ENCODE measurements around the gene FAM234A. TPM values are rescaled to one million over a fixed set of nuclear protein-coding genes. Genes with fewer than 3 reads are reported as not detected.

FAM234A gene
- total RNA-seq, 1 donor from 2014 or later, result 171 TPM

DNA sequence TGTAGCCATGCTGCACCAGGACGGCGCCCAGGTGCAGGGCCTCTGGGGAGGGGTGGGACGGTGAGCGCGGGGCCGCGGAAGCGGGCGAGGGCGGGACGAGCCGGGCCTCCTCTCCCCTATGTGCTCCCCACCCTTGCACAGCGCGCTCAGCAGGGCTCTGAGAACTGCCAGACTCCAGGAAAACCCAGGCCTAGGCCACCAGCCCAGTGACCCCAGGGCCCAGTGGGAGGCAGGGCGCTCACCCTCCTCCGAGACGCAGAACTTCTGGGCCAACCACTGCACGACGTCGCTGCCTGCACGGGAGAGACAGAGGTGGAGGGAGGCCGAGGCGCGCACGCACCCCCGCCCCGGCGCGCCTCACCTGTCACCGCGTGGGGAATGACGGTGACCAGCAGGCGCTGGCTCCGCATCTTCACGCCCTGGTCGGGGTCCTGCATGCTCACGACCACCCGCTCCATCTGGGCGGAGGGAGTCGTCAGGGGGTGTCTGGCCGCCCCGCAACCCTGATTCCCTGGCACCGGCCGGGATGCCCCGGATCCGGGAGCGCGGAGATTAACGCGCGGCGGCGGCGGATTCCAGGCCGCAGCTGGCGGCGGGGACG is 40.5 kb downstream of the FAM234A start:
- H3K4me3 Mint-ChIP-seq (ENCODE audit: unreplicated experiment), result peak overlapping the region; percentile 53
- H3K27me3 Mint-ChIP-seq (ENCODE audit: unreplicated experiment), result no peaks in the 10 kb centered on the region
- H3K9me3 Mint-ChIP-seq (ENCODE audit: unreplicated experiment), result no peaks in the 10 kb centered on the region
- H3K4me1 Mint-ChIP-seq (ENCODE audit: unreplicated experiment), result no peaks in the 10 kb centered on the region
- TF ChIP-seq, protein P1, sequence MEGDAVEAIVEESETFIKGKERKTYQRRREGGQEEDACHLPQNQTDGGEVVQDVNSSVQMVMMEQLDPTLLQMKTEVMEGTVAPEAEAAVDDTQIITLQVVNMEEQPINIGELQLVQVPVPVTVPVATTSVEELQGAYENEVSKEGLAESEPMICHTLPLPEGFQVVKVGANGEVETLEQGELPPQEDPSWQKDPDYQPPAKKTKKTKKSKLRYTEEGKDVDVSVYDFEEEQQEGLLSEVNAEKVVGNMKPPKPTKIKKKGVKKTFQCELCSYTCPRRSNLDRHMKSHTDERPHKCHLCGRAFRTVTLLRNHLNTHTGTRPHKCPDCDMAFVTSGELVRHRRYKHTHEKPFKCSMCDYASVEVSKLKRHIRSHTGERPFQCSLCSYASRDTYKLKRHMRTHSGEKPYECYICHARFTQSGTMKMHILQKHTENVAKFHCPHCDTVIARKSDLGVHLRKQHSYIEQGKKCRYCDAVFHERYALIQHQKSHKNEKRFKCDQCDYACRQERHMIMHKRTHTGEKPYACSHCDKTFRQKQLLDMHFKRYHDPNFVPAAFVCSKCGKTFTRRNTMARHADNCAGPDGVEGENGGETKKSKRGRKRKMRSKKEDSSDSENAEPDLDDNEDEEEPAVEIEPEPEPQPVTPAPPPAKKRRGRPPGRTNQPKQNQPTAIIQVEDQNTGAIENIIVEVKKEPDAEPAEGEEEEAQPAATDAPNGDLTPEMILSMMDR (IDR thresholded peaks at IDR 0.05), result no peak
- DNase-seq (ENCODE audit: extremely low spot score, unreplicated experiment), result no peak
- H3K27ac Mint-ChIP-seq (ENCODE audit: unreplicated experiment), result no peak overlapping the region
- no peaks in the 10 kb centered on the region for H3K36me3 Mint-ChIP-seq (ENCODE audit: unreplicated experiment)

DNA sequence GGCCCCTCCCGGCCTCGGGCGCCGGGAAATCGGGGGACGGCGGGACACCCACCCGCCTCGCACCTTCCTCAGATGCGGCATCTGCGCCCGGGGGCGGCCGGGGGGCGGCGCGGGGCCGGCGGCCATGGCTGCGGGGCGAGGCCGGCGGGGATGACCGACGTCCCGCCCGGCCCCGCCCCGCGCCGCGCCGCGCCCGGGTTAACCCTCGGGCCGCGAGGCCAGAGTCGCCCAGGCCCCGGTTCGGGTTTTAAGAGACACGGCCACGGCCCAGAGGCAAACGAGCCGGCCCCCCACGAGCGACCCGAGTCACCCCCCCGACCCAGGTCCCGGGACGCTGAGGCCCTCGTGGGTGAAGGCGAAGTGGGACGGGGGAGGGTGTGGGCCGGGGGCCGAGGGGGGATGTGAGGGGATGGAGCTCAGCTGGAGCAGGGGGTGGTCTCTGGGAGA is 41.2 kb downstream of the FAM234A start, which contains the start of gene RGS11:
TSS of gene RGS11 (minus strand) at position 159 of the 447 bp plus-strand sequence. CDS start at position 126, 33 bp downstream.
- no peaks in the 10 kb centered on the region for H3K4me1 Mint-ChIP-seq (ENCODE audit: unreplicated experiment)
- H3K9me3 Mint-ChIP-seq (ENCODE audit: unreplicated experiment), result no peaks in the 10 kb centered on the region
- peak within 1 kb of the TSS; percentile 72 for H3K4me3 Mint-ChIP-seq (ENCODE audit: unreplicated experiment)
- DNase-seq (ENCODE audit: extremely low spot score, unreplicated experiment), result no peak
- TF ChIP-seq, protein P1 (IDR thresholded peaks at IDR 0.05), result no peak
- peak within 1 kb of the TSS; percentile 13 for H3K27ac Mint-ChIP-seq (ENCODE audit: unreplicated experiment)
- no peaks in the 10 kb centered on the region for H3K27me3 Mint-ChIP-seq (ENCODE audit: unreplicated experiment)
- H3K36me3 Mint-ChIP-seq (ENCODE audit: unreplicated experiment), result no peaks in the 10 kb centered on the region

DNA sequence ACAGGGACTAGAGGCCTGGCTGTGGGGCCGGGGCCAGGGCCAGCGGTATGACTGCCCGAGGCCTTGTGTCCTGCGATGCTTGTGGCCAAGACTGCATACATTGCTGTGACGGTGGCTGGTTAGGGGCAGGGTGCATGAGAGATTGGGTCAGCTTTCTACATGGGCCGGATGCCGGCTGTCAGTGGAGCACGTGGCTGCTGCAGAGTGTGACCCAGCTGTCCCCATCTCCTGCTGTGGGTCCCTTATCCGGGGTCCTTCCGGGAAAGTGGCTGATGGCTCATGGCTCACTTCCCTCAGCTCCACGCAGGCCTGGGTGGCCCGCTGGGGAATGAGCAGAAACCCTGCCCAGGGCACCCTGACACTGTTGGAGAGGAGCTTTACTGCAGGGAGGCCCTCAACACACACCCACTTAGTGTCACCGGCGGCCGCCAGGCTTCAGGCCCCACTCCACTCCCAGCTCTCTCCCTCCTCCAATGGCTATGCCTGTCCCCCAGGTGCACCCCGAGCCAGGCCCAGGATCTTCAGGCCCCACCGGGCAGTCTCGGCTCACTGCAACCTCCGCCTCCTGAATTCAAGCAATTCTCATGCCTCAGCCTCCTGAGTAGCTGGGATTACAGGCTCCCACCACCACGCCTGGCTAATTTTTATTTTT is 41.9 kb downstream of the FAM234A start:
- Mint-ChIP-seq H3K9me3 (ENCODE audit: unreplicated experiment) (no peaks in the 10 kb centered on the region), H3K27me3 (ENCODE audit: unreplicated experiment) (no peaks in the 10 kb centered on the region)
- TF ChIP-seq, protein P1 (IDR thresholded peaks at IDR 0.05), result no peak

DNA sequence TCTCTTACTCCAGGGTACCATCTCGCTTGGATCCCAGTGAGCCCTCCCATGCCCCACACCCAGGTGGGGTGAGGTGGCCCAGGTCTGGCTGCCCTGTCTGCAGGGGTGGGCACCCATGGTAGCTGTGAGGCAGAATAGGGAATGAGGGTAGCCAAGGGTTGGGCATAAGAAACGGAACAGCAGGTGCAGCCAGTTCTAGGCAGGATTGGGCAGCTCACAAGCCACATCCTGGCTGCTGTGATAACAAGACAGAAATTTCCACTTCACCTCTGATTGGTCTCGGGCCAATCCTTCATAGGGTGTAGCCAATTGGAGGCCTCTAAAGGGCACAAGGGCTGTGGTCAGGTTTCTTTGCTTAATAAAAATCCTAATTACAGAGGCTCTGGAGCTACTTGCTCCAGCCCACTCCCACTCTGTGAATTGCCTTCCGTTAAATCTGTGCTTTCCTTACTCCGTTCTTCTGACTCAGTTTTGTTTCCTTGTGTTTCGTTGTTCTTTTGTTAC is 44.3 kb downstream of the FAM234A start:
- Mint-ChIP-seq H3K27me3 (ENCODE audit: unreplicated experiment) (no peaks in the 10 kb centered on the region), H3K9me3 (ENCODE audit: unreplicated experiment) (no peaks in the 10 kb centered on the region), H3K27ac (ENCODE audit: unreplicated experiment) (no peak overlapping the region), H3K4me3 (ENCODE audit: unreplicated experiment) (no peak overlapping the region), H3K4me1 (ENCODE audit: unreplicated experiment) (no peaks in the 10 kb centered on the region), H3K36me3 (ENCODE audit: unreplicated experiment) (no peaks in the 10 kb centered on the region)
- DNase-seq (ENCODE audit: extremely low spot score, unreplicated experiment), result no peak
- TF ChIP-seq, protein P1 (IDR thresholded peaks at IDR 0.05), result no peak

More for the DNA sequence above, 41.9 kb downstream of the FAM234A start:
- Mint-ChIP-seq H3K36me3 (ENCODE audit: unreplicated experiment) (no peaks in the 10 kb centered on the region), H3K4me1 (ENCODE audit: unreplicated experiment) (no peaks in the 10 kb centered on the region), H3K27ac (ENCODE audit: unreplicated experiment) (peak overlapping the region; percentile 13), H3K4me3 (ENCODE audit: unreplicated experiment) (peak overlapping the region; percentile 72)
- DNase-seq (ENCODE audit: extremely low spot score, unreplicated experiment), result no peak

DNA sequence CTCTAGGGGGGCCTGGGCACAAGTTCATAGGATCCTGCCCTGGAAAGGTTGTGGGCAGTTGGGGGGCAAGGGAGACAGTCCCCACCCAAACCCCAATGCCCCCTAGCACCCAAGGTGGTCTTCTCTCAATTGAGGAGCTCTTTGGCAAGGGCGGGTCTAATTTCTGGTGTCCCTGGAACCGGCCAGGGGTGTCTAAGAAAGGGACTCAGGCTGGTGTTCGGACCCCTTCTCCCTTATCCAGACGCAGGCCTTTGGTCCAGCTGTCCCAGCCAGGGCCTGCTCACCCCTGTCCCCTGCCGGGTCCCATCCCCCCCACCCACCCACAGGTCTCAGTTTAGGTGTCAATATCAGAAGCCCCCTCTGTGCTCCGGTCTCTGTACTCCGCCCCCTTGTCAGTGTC is 44.9 kb downstream of the FAM234A start:
- Mint-ChIP-seq H3K4me1 (ENCODE audit: unreplicated experiment) (no peaks in the 10 kb centered on the region), H3K4me3 (ENCODE audit: unreplicated experiment) (no peak overlapping the region), H3K27me3 (ENCODE audit: unreplicated experiment) (no peaks in the 10 kb centered on the region), H3K27ac (ENCODE audit: unreplicated experiment) (no peak overlapping the region), H3K9me3 (ENCODE audit: unreplicated experiment) (no peaks in the 10 kb centered on the region), H3K36me3 (ENCODE audit: unreplicated experiment) (no peaks in the 10 kb centered on the region)
- DNase-seq (ENCODE audit: extremely low spot score, unreplicated experiment), result no peak
- TF ChIP-seq, protein P1 (IDR thresholded peaks at IDR 0.05), result no peak
